Transverse colon (tissue), 4 donors: ENCODE results near the gene TOM1L2. TPM values are rescaled to one million over a fixed set of nuclear protein-coding genes. Genes with fewer than 3 reads are reported as not detected.

ENCODE experiments used
- DNase-seq: peaks from one replicate; pipeline ENCODE4 v3.0.0-alpha.2; 2019
- H3K27ac ChIP-seq, 4 donors: fragments of 200-600 bp; sonication (generic); 2 replicates each; pipeline ENCODE4 v1.5.1; 2016 to 2018; ENCODE audit warnings: inconsistent platforms in 4 of 4
- H3K27me3 ChIP-seq: fragments of 200-600 bp; sonication (generic); 2 replicates; pipeline ENCODE4 v1.5.1; 2017; ENCODE audit warnings: inconsistent platforms
- H3K36me3 ChIP-seq, 4 donors: fragments of 200-600 bp; sonication (generic); 2 replicates each; pipeline ENCODE4 v1.5.1; 2017 to 2019; ENCODE audit warnings: inconsistent platforms in 4 of 4
- H3K4me1 ChIP-seq, 4 donors: fragments of 200-600 bp; sonication (generic); 2 replicates each; pipeline ENCODE4 v1.5.1; 2017 to 2020; ENCODE audit warnings: inconsistent platforms in 4 of 4
- H3K4me3 ChIP-seq, 4 donors: fragments of 200-600 bp; sonication (generic); 1 replicate in 1 of 4; 2 replicates in 3 of 4; pipeline versions ENCODE4 v1.5.1 to v1.6.1; 2017 to 2019; ENCODE audit warnings: inconsistent platforms in 4 of 4
- H3K9me3 ChIP-seq, 2 donors: fragments of 200-600 bp; sonication (generic); 2 replicates each; pipeline ENCODE4 v1.5.1; 2017 to 2019; ENCODE audit warnings: inconsistent platforms in 2 of 2
- CTCF ChIP-seq, 5 experiments: fragments of 200-600 bp in 3 of 5; fragments of 450-650 bp in 2 of 5; sonication (generic) in 3 of 5; IDR thresholded peaks; 1 replicate in 2 of 5; 2 replicates in 3 of 5; pipeline ENCODE4 v1.5.1; 2016 to 2017; ENCODE audit warnings: antibody characterized with exemption in 5 of 5, inconsistent platforms in 3 of 5, mild to moderate bottlenecking in 2 of 5, moderate library complexity in 1 of 5
- EP300 ChIP-seq: sonication (generic); formaldehyde crosslinking; IDR thresholded peaks from one replicate; pipeline ENCODE4 v1.6.1; 2017; ENCODE audit warnings: antibody characterized with exemption, low read depth
- POLR2A ChIP-seq: fragments of 450-650 bp; IDR thresholded peaks from one replicate; pipeline ENCODE4 v1.6.1; 2016; ENCODE audit warnings: antibody characterized with exemption, mild to moderate bottlenecking, moderate library complexity
- POLR2AphosphoS5 ChIP-seq, 3 donors: sonication (generic); formaldehyde crosslinking; IDR thresholded peaks; one replicate each; pipeline ENCODE4 v1.6.1; 2016; ENCODE audit warnings: antibody characterized with exemption in 3 of 3
- WGBS, 2 donors: methylation state at CpG; one replicate each; pipeline ENCODE4 v1.1.5; 2018; ENCODE audit warnings: low coverage in 1 of 2; 5-methylcytosine and 5-hydroxymethylcytosine counted together
- in situ Hi-C, 4 donors: fragments of 200-750 bp; cut with MboI; loops; one replicate each; pipeline versions ENCODE4 v1.15.0 to v1.15.1; 2017; ENCODE audit warnings: low sequenced_read_pairs in 3 of 4, low pct_ligation_motif_present in 1 of 4, low pct_unique_long_range_greater_than_20kb in 1 of 4
- intact Hi-C: fragments of 100-400 bp; cut with DNase I; formaldehyde crosslinking; loops from one replicate; pipeline ENCODE4 v1.15.1; 2023; ENCODE audit warnings: low total_unique reads
- total RNA-seq, 4 donors: library from RNA; depleted of rRNA; stranded (reverse); fragments of >200 nt; gene quantifications; one replicate each; pipeline ENCODE4 v1.1.0, GENCODE V29; 2016

TOM1L2 gene
- total RNA-seq, 4 donors from 2014 or later: 65.9 to 178 (median 97.7) TPM

GRCh38 chr17:17950347-17950746 lies 21.9 kb downstream of the TOM1L2 start:
- no peak overlapping the region for H3K27ac ChIP-seq
- no peaks in the 10 kb centered on the region for H3K36me3 ChIP-seq
- intact Hi-C loops (no loop called here), in situ Hi-C loops (no loop called here)
- H3K27me3 ChIP-seq: no peaks in the 10 kb centered on the region
- no peak for DNase-seq
- peaks cover 0 to 15% (median 5%) of the 10 kb centered on the region in 4 donors for H3K4me1 ChIP-seq
- H3K4me3 ChIP-seq: no peak overlapping the region
- 96 to 100% methylated on average over 4 to 7 of the region's 7 CpGs for WGBS, 2 donors
- no peaks in the 10 kb centered on the region for H3K9me3 ChIP-seq
- no peak for TF ChIP-seq EP300
- no peak for TF ChIP-seq POLR2A
- TF ChIP-seq CTCF (IDR thresholded peaks at IDR 0.05): no peak
- no peak for TF ChIP-seq POLR2AphosphoS5 (IDR thresholded peaks at IDR 0.05)

- no peak overlapping the region for H3K4me3 ChIP-seq
- WGBS, 2 donors: 40 to 56% methylated on average over 1 of the region's 1 CpG
- DNase-seq: no peak
Measured at GRCh38 chr17:17947966-17948365, 24.2 kb downstream of the TOM1L2 start.

GRCh38 chr17:17947309-17947708 lies 24.9 kb downstream of the TOM1L2 start:
- intact Hi-C loops (no loop called here), in situ Hi-C loops (no loop called here)
- Histone ChIP-seq H3K27ac (no peak overlapping the region), H3K9me3 (no peaks in the 10 kb centered on the region), H3K4me3 (no peak overlapping the region), H3K36me3 (no peaks in the 10 kb centered on the region), H3K4me1 (peaks cover 5 to 39% (median 26%) of the 10 kb centered on the region in 4 donors), H3K27me3 (no peaks in the 10 kb centered on the region)
- TF ChIP-seq POLR2AphosphoS5 (IDR thresholded peaks at IDR 0.05) (no peak), POLR2A (no peak), CTCF (IDR thresholded peaks at IDR 0.05) (no peak), EP300 (no peak)
- no peak for DNase-seq
- 92 to 95% methylated on average over 3 to 5 of the region's 5 CpGs for WGBS, 2 donors

More at GRCh38 chr17:17947966-17948365, 24.2 kb downstream of the TOM1L2 start:
- Histone ChIP-seq H3K9me3 (no peaks in the 10 kb centered on the region), H3K36me3 (no peaks in the 10 kb centered on the region), H3K27ac (no peak overlapping the region), H3K4me1 (peaks cover 5 to 33% (median 20%) of the 10 kb centered on the region in 4 donors), H3K27me3 (no peaks in the 10 kb centered on the region)
- in situ Hi-C loops: no loop called here
- intact Hi-C loops: no loop called here
- TF ChIP-seq CTCF (IDR thresholded peaks at IDR 0.05): no peak

GRCh38 chr17:17946093-17946492 lies 26.1 kb downstream of the TOM1L2 start:
- H3K4me3 ChIP-seq: no peak overlapping the region
- 59 to 90% methylated on average over 3 of the region's 3 CpGs for whole genome bisulfite sequencing, 2 donors
- peaks cover 6 to 46% (median 29%) of the 10 kb centered on the region in 4 donors for H3K4me1 ChIP-seq
- no peak overlapping the region for H3K27ac ChIP-seq
- no peaks in the 10 kb centered on the region for H3K9me3 ChIP-seq
- TF ChIP-seq POLR2A (no peak), POLR2AphosphoS5 (IDR thresholded peaks at IDR 0.05) (no peak), EP300 (no peak), CTCF (IDR thresholded peaks at IDR 0.05) (no peak)
- no peak for DNase-seq
- in situ Hi-C loops: no loop called here
- no peaks in the 10 kb centered on the region for H3K27me3 ChIP-seq
- no peaks in the 10 kb centered on the region for H3K36me3 ChIP-seq
- intact Hi-C loops: no loop called here
